Ecto neural progenitor cell (in vitro differentiated cells): Measurements from ENCODE around the gene CD28.
"Not testable (repeated sequence)": the region's sequence is repeated elsewhere in the genome, so short reads cannot be mapped to it uniquely, and the experiment has no call there.

ENCODE experiments used
- DNase-seq: peaks from one replicate; pipeline ENCODE4 v3.0.0-alpha.2; 2018; ENCODE audit warnings: low spot score

The CD28 gene

GRCh38 chr2:203784710-203785270 is 78.4 kb downstream of the CD28 start:
- not testable (repeated sequence) for DNase-seq

DNA sequence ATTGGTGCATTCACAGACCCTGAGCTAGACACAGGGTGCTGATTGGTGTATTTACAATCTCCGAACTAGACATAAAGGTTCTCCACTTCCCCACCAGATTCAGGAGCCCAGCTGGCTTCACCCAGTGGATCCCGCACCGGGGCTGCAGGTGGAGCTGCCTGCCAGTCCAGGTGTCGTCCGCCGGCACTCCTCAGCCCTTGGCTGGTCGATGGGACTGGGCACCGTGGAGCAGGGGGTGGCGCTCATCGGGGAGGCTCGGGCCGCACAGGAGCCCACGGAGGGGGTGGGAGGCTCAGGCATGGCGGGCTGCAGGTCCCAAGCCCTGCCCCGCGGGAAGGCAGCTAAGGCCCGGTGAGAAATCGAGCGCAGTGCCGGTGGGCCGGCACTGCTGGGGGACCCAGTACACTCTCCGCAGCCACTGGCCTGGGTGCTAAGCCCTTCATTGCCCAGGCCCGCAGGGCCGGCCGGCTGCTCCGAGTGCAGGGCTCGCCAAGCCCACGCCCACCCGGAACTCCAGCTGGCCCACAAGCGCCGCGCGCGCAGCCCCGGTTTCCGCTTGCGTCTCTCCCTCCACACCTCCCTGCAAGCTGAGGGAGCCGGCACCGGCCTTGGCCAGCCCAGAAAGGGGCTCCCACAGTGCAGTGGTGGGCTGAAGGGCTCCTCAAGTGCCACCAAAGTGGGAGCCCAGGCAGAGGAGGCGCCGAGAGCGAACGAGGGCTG is 79.1 kb downstream of the CD28 start:
- DNase-seq: not testable (repeated sequence)

- no peak for DNase-seq
Measured at GRCh38 chr2:203786549-203787351, 80.3 kb downstream of the CD28 start.

- DNase-seq: no peak
Measured at GRCh38 chr2:203787979-203788378, 81.5 kb downstream of the CD28 start.
